Keratinocyte (primary cell): ENCODE measurements around the gene ANKRD27. TPM values are rescaled to one million over a fixed set of nuclear protein-coding genes. Genes with fewer than 3 reads are reported as not detected.

Experiments used
- DNase-seq: peaks from one replicate; pipeline ENCODE4 v3.0.0-alpha.2; 2011; ENCODE audit warnings: low read depth, missing footprints, low spot score
- FAIRE-seq: peaks from 2 replicates; lab custom pipeline; 2011; peaks lifted over from hg19 to GRCh38; lab: Jason Lieb, UNC
- H2AFZ ChIP-seq: 2 replicates; pipeline ENCODE4 v1.6.0; 2012; ENCODE audit warnings: low read length, control low read depth, inconsistent platforms; ENCODE audit not compliant: control insufficient read depth
- H3K27ac ChIP-seq: 2 replicates; pipeline ENCODE4 v1.5.1; 2011; ENCODE audit warnings: low read length; ENCODE audit not compliant: control insufficient read depth, insufficient read depth
- H3K27me3 ChIP-seq: 3 replicates; pipeline ENCODE4 v1.6.0; 2011; ENCODE audit warnings: low read length; ENCODE audit not compliant: control insufficient read depth, insufficient read depth; ENCODE audit errors: extremely low read depth
- H3K36me3 ChIP-seq, 2 experiments: 2 replicates in 1 of 2; 3 replicates in 1 of 2; pipeline ENCODE4 v1.5.1; 2011; ENCODE audit warnings: low read length in 2 of 2, mild to moderate bottlenecking in 1 of 2; ENCODE audit not compliant: control insufficient read depth in 2 of 2, insufficient read depth in 2 of 2; ENCODE audit errors: extremely low read depth in 1 of 2
- H3K4me1 ChIP-seq: 3 replicates; pipeline ENCODE4 v1.5.1; 2011; ENCODE audit warnings: low read length; ENCODE audit not compliant: control insufficient read depth, insufficient read depth; ENCODE audit errors: extremely low read depth
- H3K4me2 ChIP-seq: 3 replicates; pipeline ENCODE4 v1.6.0; 2011; ENCODE audit warnings: low read depth, low read length; ENCODE audit not compliant: control insufficient read depth, insufficient read depth; ENCODE audit errors: extremely low read depth
- H3K4me3 ChIP-seq, 3 experiments: fragments of 200-600 bp in 1 of 3; sonication (generic) in 1 of 3; 2 replicates in 2 of 3; 3 replicates in 1 of 3; pipeline ENCODE4 v1.5.1; 2011 to 2016; ENCODE audit warnings: low read length in 3 of 3, mild to moderate bottlenecking in 3 of 3, control low read depth in 2 of 3, inconsistent platforms in 1 of 3, low read depth in 1 of 3, mixed read lengths in 1 of 3, mixed run types in 1 of 3, moderate library complexity in 1 of 3; ENCODE audit not compliant: control insufficient read depth in 2 of 3, insufficient read depth in 2 of 3; ENCODE audit errors: extremely low read depth in 1 of 3
- H3K79me2 ChIP-seq: 2 replicates; pipeline ENCODE4 v1.6.0; 2012; ENCODE audit warnings: low read length; ENCODE audit not compliant: control insufficient read depth, insufficient read depth
- H3K9ac ChIP-seq: 3 replicates; pipeline ENCODE4 v1.6.0; 2011; ENCODE audit warnings: low read length; ENCODE audit not compliant: control insufficient read depth, insufficient read depth; ENCODE audit errors: extremely low read depth
- H3K9me1 ChIP-seq: 3 replicates; pipeline ENCODE4 v1.6.0; 2011; ENCODE audit warnings: low read length; ENCODE audit not compliant: control insufficient read depth, insufficient read depth; ENCODE audit errors: extremely low read depth
- H3K9me3 ChIP-seq: 2 replicates; pipeline ENCODE4 v1.5.1; 2012; ENCODE audit warnings: low read depth, low read length; ENCODE audit not compliant: control insufficient read depth
- H4K20me1 ChIP-seq: 3 replicates; pipeline ENCODE4 v1.6.0; 2011; ENCODE audit warnings: low read length; ENCODE audit not compliant: control insufficient read depth, insufficient read depth; ENCODE audit errors: extremely low read depth
- CTCF ChIP-seq, 3 experiments: IDR thresholded peaks in 1 of 3; conservative IDR thresholded peaks in 1 of 3; optimal IDR thresholded peaks in 1 of 3; 2 replicates in 2 of 3; 3 replicates in 1 of 3; pipeline versions ENCODE3 to v1.5.1; 2011; ENCODE audit warnings: low read length in 3 of 3, mild to moderate bottlenecking in 3 of 3, moderate library complexity in 2 of 3, control low read depth in 1 of 3, inconsistent platforms in 1 of 3; ENCODE audit not compliant: insufficient read depth in 2 of 3; ENCODE audit errors: extremely low read depth in 1 of 3
- EZH2 ChIP-seq: IDR thresholded peaks from one replicate; pipeline ENCODE4 v1.6.1; 2012; ENCODE audit warnings: inconsistent platforms, mild to moderate bottlenecking, low read length, moderate library complexity
- dilution Hi-C: fragments of 300-500 bp; cut with MboI; formaldehyde crosslinking; loops from one replicate; pipeline ENCODE4 v1.7.0; 2020; ENCODE audit warnings: low sequenced_read_pairs; ENCODE audit not compliant: extremely low pct_ligation_motif_present
- polyA plus RNA-seq, 5 experiments: library from polyadenylated mRNA; depleted of rRNA in 3 of 5; stranded (reverse) in 3 of 5; stranded (forward) in 1 of 5; unstranded in 1 of 5; fragments of >200 nt; gene quantifications; 1 replicate in 1 of 5; 2 replicates in 3 of 5; 3 replicates in 1 of 5; pipeline versions ENCODE4 v1.2.1 to v1.2.3, GENCODE V29; 2011 to 2012; ENCODE audit warnings: missing spikeins in 2 of 5, low read depth in 1 of 5, low replicate concordance in 1 of 5

The ANKRD27 gene
- polyA plus RNA-seq, 1 donor (not counting 4 experiments of a cell fraction or from before 2014, with no cell fraction given): 34.5 TPM

DNA sequence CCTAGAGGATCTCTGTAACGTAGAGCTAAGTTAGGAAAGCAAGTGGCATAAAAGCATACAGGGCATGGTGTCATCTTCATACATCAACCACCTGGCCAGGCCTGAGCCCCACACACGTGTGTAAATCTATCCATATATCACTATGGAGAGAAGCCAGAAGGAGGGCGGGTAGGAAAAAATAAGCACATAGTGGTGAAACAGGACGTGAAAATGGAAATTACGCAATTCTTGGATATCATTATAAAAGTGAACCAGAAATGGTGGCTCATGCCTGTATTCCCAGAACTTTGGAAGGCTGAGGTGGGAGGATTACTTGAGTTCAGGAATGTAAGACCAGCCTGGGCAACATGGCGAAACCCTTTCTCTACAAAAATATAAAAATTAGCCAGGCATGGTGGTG lies 50.6 kb downstream of the ANKRD27 start:
- H3K27ac ChIP-seq: no peak overlapping the region
- DNase-seq (no peak), FAIRE-seq (no peak)
- no peaks in the 10 kb centered on the region for H3K4me1 ChIP-seq
- H4K20me1 ChIP-seq: peaks cover 2% of the 10 kb centered on the region
- dilution Hi-C loops: no loop called here
- H3K36me3 ChIP-seq: peaks cover 21 to 32% of the 10 kb centered on the region in 2 experiments
- H2AFZ ChIP-seq: no peak overlapping the region
- H3K79me2 ChIP-seq: no peaks in the 10 kb centered on the region
- TF ChIP-seq CTCF (optimal IDR thresholded peaks at IDR 0.05 in 1 of 3, IDR thresholded peaks at IDR 0.05 in 1 of 3, conservative IDR thresholded peaks at IDR 0.05 in 1 of 3; ENCODE audit: extremely low read depth in 1 of 3, insufficient read depth in 2 of 3, low read length in 3 of 3) (no peak), EZH2 (no peak)
- no peak overlapping the region for H3K4me2 ChIP-seq
- H3K4me3 ChIP-seq: no peak overlapping the region
- H3K27me3 ChIP-seq: no peaks in the 10 kb centered on the region
- H3K9me3 ChIP-seq: no peaks in the 10 kb centered on the region
- H3K9me1 ChIP-seq: peaks cover 2% of the 10 kb centered on the region
- H3K9ac ChIP-seq: no peak overlapping the region

- H3K9me3 ChIP-seq: no peaks in the 10 kb centered on the region
- no peak overlapping the region for H2AFZ ChIP-seq
- FAIRE-seq (no peak), DNase-seq (no peak)
- H3K4me1 ChIP-seq: no peaks in the 10 kb centered on the region
- peaks cover 2% of the 10 kb centered on the region for H3K9me1 ChIP-seq
- H3K36me3 ChIP-seq: peaks cover 22 to 25% of the 10 kb centered on the region in 2 experiments
- no peak overlapping the region for H3K9ac ChIP-seq
- no peak overlapping the region for H3K4me3 ChIP-seq
- no peaks in the 10 kb centered on the region for H3K79me2 ChIP-seq
- no peak overlapping the region for H3K4me2 ChIP-seq
- H3K27me3 ChIP-seq: no peaks in the 10 kb centered on the region
- H3K27ac ChIP-seq: no peak overlapping the region
- dilution Hi-C loops: no loop called here
- peaks cover 2% of the 10 kb centered on the region for H4K20me1 ChIP-seq
- TF ChIP-seq CTCF (optimal IDR thresholded peaks at IDR 0.05 in 1 of 3, IDR thresholded peaks at IDR 0.05 in 1 of 3, conservative IDR thresholded peaks at IDR 0.05 in 1 of 3; ENCODE audit: extremely low read depth in 1 of 3, insufficient read depth in 2 of 3, low read length in 3 of 3): no peak
- no peak for TF ChIP-seq EZH2
These were observed 53.0 kb downstream of the ANKRD27 start for GRCh38 chr19:32622002-32622401.
